ENCODE results near the gene KRTAP12-3. TPM values are rescaled to one million over a fixed set of nuclear protein-coding genes. Genes with fewer than 3 reads are reported as not detected.

KRTAP12-3 gene, protein sequence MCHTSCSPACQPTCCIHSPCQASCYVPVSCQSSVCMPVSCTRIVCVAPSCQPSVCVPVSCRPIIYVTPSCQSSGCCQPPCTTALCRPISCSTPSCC
- not detected in 5 replicates for total RNA-seq (2022; extraction: Qiagen RNA extraction)

DNA sequence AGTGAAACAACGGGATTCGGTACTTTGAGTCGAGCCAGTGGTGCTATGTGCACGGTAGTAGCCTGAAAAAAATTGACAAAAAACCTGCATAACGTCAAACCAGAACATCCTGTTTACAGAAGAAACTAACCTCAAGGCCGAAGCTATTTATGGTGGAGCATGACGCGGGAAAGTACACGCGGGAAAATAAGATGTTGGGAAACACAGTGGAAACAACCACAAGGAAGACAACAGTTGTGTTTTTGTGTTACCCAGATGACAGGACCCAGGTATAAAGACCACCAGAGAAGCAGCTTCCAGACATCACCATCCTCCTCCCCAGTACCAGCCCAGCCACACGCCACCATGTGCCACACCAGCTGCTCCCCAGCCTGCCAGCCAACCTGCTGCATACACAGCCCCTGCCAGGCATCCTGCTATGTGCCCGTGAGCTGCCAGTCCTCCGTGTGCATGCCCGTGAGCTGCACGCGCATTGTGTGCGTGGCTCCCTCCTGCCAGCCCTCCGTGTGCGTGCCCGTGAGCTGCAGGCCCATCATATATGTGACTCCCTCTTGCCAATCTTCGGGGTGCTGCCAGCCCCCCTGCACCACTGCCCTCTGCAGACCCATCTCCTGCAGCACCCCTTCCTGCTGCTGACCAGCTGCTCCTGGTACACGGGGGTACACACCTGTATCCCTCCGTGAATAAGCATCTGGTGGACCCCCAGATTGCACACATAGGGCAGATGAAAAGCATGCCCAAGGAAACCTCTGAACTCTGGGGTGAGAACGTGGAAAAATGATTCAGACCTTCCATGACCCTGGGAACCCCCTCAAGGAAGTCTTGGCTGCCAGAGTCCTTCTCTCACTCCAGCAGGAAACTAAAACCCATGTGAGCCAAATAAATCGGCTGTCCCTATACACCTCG, at the start of gene KRTAP12-3:
Gene KRTAP12-3 (plus strand): TSS at position 298 of the 906 bp plus-strand sequence. CDS start 48 bp downstream, at position 346.

DNA sequence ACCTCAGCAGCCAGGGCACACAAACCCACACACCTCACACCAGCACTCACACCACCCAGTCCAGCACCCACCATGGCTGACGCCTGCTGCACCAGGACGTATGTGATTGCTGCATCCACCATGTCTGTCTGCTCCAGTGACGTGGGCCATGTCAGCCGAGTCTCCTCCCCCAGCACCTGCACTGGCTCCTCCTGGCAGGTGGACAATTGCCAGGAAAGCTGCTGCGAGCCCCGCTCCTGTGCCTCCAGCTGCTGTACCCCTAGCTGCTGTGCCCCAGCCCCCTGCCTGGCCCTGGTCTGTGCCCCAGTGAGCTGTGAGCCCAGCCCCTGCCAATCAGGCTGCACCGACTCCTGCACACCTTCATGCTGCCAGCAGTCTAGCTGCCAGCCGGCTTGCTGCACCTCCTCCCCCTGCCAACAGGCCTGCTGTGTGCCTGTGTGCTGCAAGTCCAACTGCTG, 45.7 kb upstream of the KRTAP12-3 start, which contains the start of gene KRTAP10-8:
Gene KRTAP10-8 (plus strand): TSS at position 51 of the 458 bp plus-strand sequence. CDS start 22 bp downstream, at position 73.

GRCh38 chr21:44626673-44627143, 31.0 kb upstream of the KRTAP12-3 start, which contains the start of gene KRTAP10-9:
Gene KRTAP10-9 (plus strand): TSS chr21:44627093. CDS start chr21:44627172, 79 bp downstream.

GRCh38 chr21:44637018-44637850, 20.5 kb upstream of the KRTAP12-3 start, which contains the start of gene KRTAP10-10:
Gene KRTAP10-10 (plus strand): TSS chr21:44637356. CDS start chr21:44637418, 62 bp downstream.

GRCh38 chr21:44646366-44647221, 11.1 kb upstream of the KRTAP12-3 start, which contains the start of gene KRTAP10-11:
Gene KRTAP10-11 (plus strand): TSS chr21:44646414. CDS start chr21:44646459, 45 bp downstream.

GRCh38 chr21:44654576-44655175, 3.1 kb upstream of the KRTAP12-3 start, which contains the start of gene KRTAP12-4:
Gene KRTAP12-4 (minus strand): TSS chr21:44654659. CDS start chr21:44654614, 45 bp downstream.

GRCh38 chr21:44666401-44667320, 8.9 kb downstream of the KRTAP12-3 start, which contains the start of gene KRTAP12-2:
Gene KRTAP12-2 (minus strand): TSS chr21:44666927. CDS start chr21:44666886, 41 bp downstream.

GRCh38 chr21:44681861-44682579, 24.3 kb downstream of the KRTAP12-3 start, which contains the start of gene KRTAP12-1:
Gene KRTAP12-1 (minus strand): TSS chr21:44682163. CDS start chr21:44682123, 40 bp downstream.

GRCh38 chr21:44697172-44697810, 39.6 kb downstream of the KRTAP12-3 start, which contains the start of gene KRTAP10-12:
Gene KRTAP10-12 (plus strand): TSS chr21:44697172. CDS start chr21:44697202, 30 bp downstream.

Other genes with a start within 250 kb of the KRTAP12-3 start
- gene LRRC3, start 202.4 kb upstream of the KRTAP12-3 start, total RNA-seq (2022; extraction: Qiagen RNA extraction): 1.7 to 2.3 TPM (median 2.2 TPM) in 5 replicates
- gene KRTAP10-1, start 117.7 kb upstream of the KRTAP12-3 start, total RNA-seq (2022; extraction: Qiagen RNA extraction): not detected in 5 replicates
- not detected in 5 replicates for gene KRTAP10-2, start 106.4 kb upstream of the KRTAP12-3 start, total RNA-seq (2022; extraction: Qiagen RNA extraction)
- not detected in 5 replicates for gene KRTAP10-3, start 99.1 kb upstream of the KRTAP12-3 start, total RNA-seq (2022; extraction: Qiagen RNA extraction)
- not detected in 5 replicates for gene KRTAP10-4, start 84.2 kb upstream of the KRTAP12-3 start, total RNA-seq (2022; extraction: Qiagen RNA extraction)
- not detected in 5 replicates for gene KRTAP10-5, start 77.3 kb upstream of the KRTAP12-3 start, total RNA-seq (2022; extraction: Qiagen RNA extraction)
- gene KRTAP10-6, start 65.4 kb upstream of the KRTAP12-3 start, total RNA-seq (2022; extraction: Qiagen RNA extraction): not detected in 5 replicates
- not detected in 5 replicates for gene KRTAP10-7, start 57.3 kb upstream of the KRTAP12-3 start, total RNA-seq (2022; extraction: Qiagen RNA extraction)
- not detected in 5 replicates for gene KRTAP10-8, start 45.9 kb upstream of the KRTAP12-3 start, total RNA-seq (2022; extraction: Qiagen RNA extraction)
- not detected in 5 replicates for gene KRTAP10-9, start 30.8 kb upstream of the KRTAP12-3 start, total RNA-seq (2022; extraction: Qiagen RNA extraction)
- gene KRTAP10-10, start 20.6 kb upstream of the KRTAP12-3 start, total RNA-seq (2022; extraction: Qiagen RNA extraction): not detected in 5 replicates
- gene KRTAP10-11, start 11.5 kb upstream of the KRTAP12-3 start, total RNA-seq (2022; extraction: Qiagen RNA extraction): not detected in 5 replicates
- gene KRTAP12-4, start 3.3 kb upstream of the KRTAP12-3 start, total RNA-seq (2022; extraction: Qiagen RNA extraction): not detected in 5 replicates
- not detected in 5 replicates for gene KRTAP12-2, start 9.0 kb downstream of the KRTAP12-3 start, total RNA-seq (2022; extraction: Qiagen RNA extraction)
- not detected in 5 replicates for gene KRTAP12-1, start 24.2 kb downstream of the KRTAP12-3 start, total RNA-seq (2022; extraction: Qiagen RNA extraction)
- not detected in 5 replicates for gene KRTAP10-12, start 39.2 kb downstream of the KRTAP12-3 start, total RNA-seq (2022; extraction: Qiagen RNA extraction)
- gene TSPEAR, start 53.6 kb downstream of the KRTAP12-3 start, total RNA-seq (2022; extraction: Qiagen RNA extraction): not detected in 5 replicates
- 29.1 to 37.8 TPM (median 33.0 TPM) in 5 replicates for gene UBE2G2, start 143.9 kb downstream of the KRTAP12-3 start, total RNA-seq (2022; extraction: Qiagen RNA extraction)
- gene SUMO3, start 160.1 kb downstream of the KRTAP12-3 start, total RNA-seq (2022; extraction: Qiagen RNA extraction): 59.7 to 71.5 TPM (median 62.8 TPM) in 5 replicates
- gene PTTG1IP, start 215.8 kb downstream of the KRTAP12-3 start, total RNA-seq (2022; extraction: Qiagen RNA extraction): 93.4 to 99.8 TPM (median 97.7 TPM) in 5 replicates

All from A549 treated with Hydrocortisone at 1 μM for 4 hours (cell line).